Lower leg skin (tissue), 4 donors: ENCODE results near the gene CCM2. TPM values are rescaled to one million over a fixed set of nuclear protein-coding genes. Genes with fewer than 3 reads are reported as not detected.

Experiments
- DNase-seq, 2 donors: peaks; one replicate each; pipeline ENCODE4 v3.0.0-alpha.2; 2019; ENCODE audit warnings: low spot score in 2 of 2
- H3K4me3 ChIP-seq: fragments of 200-600 bp; sonication (generic); 2 replicates; pipeline ENCODE4 v1.5.1; 2017; ENCODE audit warnings: mild to moderate bottlenecking, low read depth; ENCODE audit not compliant: poor library complexity, severe bottlenecking
- POLR2A ChIP-seq, 2 donors: fragments of 450-650 bp; IDR thresholded peaks; one replicate each; pipeline ENCODE4 v1.6.1; 2016 to 2017; ENCODE audit warnings: antibody characterized with exemption in 2 of 2, mild to moderate bottlenecking in 1 of 2, moderate library complexity in 1 of 2
- WGBS, 2 donors: methylation state at CpG; one replicate each; pipeline ENCODE4 v1.1.5; 2018; 5-methylcytosine and 5-hydroxymethylcytosine counted together
- intact Hi-C: fragments of 100-400 bp; cut with DNase I; formaldehyde crosslinking; loops from one replicate; pipeline ENCODE4 v1.15.0; 2023; ENCODE audit warnings: low total_unique reads
- total RNA-seq, 4 donors: library from RNA; depleted of rRNA; stranded (reverse); fragments of >200 nt; gene quantifications; one replicate each; pipeline ENCODE4 v1.1.0, GENCODE V29; 2016
- TF ChIP-seq, protein P1 (sequence below), 3 donors: fragments of 450-650 bp; IDR thresholded peaks; one replicate each; pipeline ENCODE4 v1.5.1; 2016; ENCODE audit warnings: antibody characterized with exemption in 3 of 3, mild to moderate bottlenecking in 3 of 3, moderate library complexity in 2 of 3

Gene CCM2
- total RNA-seq, 4 donors from 2014 or later: 25.1 to 45.7 (median 32.6) TPM

DNA sequence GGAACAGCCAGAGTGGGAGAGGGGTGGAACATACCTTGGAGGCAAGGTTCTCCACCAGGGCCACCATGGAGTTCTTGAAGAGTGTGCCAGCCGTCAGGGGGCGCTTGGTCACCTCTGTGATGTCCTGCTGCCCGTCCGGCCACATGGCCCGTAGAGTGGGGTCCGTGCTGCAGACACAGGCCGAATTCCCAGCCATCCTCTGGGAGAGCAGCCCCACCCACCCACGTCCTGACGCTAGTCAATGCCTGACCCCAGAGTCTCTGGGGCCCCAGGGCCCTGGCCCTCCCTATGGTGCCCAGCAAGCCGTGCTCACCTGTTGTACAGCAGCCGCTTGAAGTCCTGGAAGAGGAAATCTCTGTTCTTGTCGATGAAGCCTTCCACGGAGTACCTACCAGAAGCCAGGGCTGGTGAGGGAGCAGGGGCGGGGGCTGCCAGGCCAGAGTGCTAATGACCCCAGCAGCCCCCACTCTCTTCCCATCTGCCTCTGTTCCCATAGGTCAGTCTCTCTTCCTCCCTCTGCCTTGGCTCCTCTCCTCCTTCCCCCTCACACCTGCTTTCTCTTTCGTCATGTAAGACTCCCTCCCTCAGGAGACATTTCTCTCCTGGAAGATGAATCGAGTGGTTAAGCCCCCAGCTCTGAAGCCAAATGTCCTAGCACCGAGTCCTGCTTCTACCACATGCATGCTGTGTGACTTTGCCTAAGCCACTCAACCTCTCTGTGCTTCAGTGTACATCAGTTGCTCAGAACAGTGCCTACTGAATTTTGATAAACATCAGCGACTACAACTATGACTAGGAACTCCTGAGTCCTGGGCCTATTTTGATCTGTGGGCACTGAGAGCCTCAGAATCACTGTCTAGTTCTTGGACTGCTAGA is 32.2 kb upstream of the CCM2 start:
- WGBS, 2 donors: 84 to 85% methylated on average over 18 of the region's 18 CpGs
- no peak for TF ChIP-seq POLR2A (IDR thresholded peaks at IDR 0.05)
- TF ChIP-seq, protein P1, sequence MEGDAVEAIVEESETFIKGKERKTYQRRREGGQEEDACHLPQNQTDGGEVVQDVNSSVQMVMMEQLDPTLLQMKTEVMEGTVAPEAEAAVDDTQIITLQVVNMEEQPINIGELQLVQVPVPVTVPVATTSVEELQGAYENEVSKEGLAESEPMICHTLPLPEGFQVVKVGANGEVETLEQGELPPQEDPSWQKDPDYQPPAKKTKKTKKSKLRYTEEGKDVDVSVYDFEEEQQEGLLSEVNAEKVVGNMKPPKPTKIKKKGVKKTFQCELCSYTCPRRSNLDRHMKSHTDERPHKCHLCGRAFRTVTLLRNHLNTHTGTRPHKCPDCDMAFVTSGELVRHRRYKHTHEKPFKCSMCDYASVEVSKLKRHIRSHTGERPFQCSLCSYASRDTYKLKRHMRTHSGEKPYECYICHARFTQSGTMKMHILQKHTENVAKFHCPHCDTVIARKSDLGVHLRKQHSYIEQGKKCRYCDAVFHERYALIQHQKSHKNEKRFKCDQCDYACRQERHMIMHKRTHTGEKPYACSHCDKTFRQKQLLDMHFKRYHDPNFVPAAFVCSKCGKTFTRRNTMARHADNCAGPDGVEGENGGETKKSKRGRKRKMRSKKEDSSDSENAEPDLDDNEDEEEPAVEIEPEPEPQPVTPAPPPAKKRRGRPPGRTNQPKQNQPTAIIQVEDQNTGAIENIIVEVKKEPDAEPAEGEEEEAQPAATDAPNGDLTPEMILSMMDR (IDR thresholded peaks at IDR 0.05): no peak
- no peak overlapping the region for H3K4me3 ChIP-seq
- DNase-seq: no peak
- intact Hi-C loops: no loop called here

DNA sequence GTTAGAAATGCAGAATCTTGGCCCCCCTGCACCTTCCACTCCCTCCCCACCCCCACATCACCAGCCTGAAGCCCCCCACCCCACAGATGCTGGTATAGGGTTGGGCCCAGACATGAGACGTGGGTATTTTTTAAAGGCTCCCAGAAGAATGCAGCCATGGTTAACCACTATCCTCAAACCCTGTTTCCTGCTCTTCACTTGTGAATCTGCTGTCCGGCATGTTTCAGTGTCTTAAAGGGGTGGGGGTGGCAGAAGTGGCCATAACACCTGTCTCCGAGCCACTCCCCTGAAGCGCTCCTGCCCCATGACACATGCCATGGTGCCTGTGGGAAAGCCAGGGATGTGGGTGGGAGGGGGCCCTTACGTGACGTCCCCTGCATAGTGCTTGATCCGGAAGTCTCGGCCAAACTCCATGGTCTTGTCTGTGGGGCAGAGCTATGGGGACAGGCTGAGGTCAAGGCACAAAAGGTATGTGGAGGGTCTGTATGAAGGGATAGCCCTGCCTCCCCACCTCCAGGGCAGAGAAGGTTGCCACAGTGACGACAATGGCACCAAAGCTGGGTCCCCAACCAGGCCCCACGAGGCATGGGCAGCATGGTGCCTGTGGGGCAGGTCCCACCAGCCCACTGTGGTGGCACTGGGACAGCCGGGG is 30.8 kb upstream of the CCM2 start:
- intact Hi-C loops: no loop called here
- no peak for DNase-seq
- no peak for TF ChIP-seq POLR2A (IDR thresholded peaks at IDR 0.05)
- TF ChIP-seq, protein P1 (IDR thresholded peaks at IDR 0.05): no peak
- no peak overlapping the region for H3K4me3 ChIP-seq
- 92 to 94% methylated on average over 10 to 11 of the region's 11 CpGs for WGBS, 2 donors

DNA sequence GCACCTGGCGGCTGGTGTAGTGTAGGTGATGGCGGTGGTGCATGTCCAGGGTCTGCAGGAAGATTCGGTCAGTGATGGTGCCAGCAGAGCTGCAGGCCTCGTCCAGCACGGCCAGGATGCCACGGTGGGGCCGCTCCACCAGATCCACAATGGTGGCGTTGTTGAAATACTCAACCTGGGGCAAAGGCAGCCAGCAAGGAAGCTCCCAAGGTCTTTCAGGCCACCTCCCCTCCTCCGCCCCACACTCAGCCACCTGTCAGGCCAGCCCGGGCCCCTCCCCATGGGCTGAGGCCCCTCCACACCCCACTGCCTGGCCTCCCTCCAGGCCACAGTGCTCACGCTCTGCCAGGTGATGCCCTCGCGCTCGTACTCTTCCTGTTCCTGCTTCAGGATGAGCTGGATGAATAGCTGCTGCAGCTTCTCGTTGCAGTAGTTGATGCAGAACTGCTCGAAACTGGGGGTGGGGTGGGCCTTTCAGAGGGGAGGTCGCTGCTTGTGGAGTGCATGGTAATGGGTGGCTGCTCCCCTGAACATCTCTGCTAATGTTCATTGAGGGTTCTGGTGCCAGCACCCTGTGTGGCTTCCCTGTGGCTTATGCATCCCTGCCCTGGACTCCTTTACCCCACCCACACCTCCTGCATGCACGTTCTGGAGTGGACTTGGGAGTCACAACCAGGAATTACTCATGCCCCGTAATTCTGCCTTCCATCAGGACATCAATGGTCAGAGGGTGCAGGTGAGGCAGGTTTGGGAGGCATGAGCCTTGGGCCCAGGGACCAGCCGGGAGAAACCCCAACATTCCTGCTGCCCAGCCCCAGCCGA is 30.1 kb upstream of the CCM2 start:
- H3K4me3 ChIP-seq: no peak overlapping the region
- TF ChIP-seq POLR2A (IDR thresholded peaks at IDR 0.05): no peak
- TF ChIP-seq, protein P1 (IDR thresholded peaks at IDR 0.05): no peak
- WGBS, 2 donors: 72 to 79% methylated on average over 14 to 20 of the region's 21 CpGs
- DNase-seq: no peak
- intact Hi-C loops: no loop called here

DNA sequence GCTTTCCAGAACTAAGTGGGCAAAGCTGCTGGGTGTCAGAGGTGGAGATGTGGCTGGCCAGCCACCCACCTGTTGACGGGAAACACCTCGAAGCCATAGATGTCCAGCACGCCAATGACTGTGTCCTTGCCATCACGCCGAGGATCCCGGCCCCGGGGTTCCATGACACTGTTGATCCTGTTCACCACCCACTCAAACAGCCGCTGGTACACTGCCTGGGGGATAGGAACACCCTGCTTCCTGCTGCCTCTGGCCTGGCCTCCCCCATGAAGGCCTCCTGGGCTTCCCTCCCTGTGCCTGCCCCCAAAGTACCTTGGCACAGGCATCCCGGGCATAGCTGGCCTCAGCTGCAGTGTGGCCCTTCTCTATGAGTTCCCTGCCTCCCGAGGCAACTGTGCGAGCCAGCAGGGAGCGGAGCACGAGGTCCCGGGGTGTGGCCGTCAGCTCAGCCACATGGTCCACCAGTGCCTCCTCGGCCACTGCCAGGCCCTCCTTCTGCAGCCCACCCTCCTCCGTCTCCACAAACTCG is 29.4 kb upstream of the CCM2 start:
- WGBS, 2 donors: 88 to 91% methylated on average over 18 of the region's 18 CpGs

DNA sequence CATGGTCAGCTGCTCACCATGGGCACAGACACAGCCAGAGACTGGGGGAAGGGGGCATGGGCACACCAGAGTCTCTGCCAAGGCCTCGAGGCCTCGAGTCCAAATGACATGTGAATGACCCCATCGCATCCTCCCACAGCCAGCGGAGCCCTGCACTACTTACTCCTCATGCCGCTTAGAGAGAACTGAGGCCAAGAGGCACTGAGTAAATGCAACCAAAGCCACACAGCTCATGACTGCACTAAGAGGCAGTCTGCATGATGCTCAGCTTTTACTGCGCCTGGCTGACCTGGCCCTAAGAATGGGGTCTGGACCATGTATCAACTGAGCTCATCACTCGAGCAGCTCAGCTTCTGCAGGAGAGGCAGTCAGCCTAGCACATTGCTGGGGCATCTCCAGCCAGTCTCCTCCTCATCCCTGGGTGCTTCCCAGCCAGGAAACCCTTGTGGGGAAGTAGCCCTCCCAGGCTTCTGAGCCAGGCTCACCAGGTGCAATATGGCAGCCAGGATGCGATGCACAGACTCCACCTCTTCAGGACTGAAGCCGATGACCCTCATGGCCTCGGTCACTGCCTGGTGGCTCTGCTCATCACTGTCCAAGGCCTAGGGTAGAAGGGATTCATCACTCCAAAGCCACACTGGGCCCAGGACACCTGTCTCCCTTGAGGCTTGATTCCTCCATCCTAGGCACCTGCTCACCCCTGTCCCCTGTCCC is 28.7 kb upstream of the CCM2 start:
- no peak overlapping the region for H3K4me3 ChIP-seq
- no peak for DNase-seq
- WGBS, 2 donors: 86 to 93% methylated on average over 8 to 10 of the region's 10 CpGs
- no peak for TF ChIP-seq POLR2A (IDR thresholded peaks at IDR 0.05)
- TF ChIP-seq, protein P1 (IDR thresholded peaks at IDR 0.05): no peak
- intact Hi-C loops: no loop called here

More for the DNA sequence above, 29.4 kb upstream of the CCM2 start:
- TF ChIP-seq POLR2A (IDR thresholded peaks at IDR 0.05): no peak
- H3K4me3 ChIP-seq: no peak overlapping the region
- DNase-seq: no peak
- intact Hi-C loops: no loop called here
